ENCODE data around the gene SLC12A3.

SLC12A3 gene

DNA sequence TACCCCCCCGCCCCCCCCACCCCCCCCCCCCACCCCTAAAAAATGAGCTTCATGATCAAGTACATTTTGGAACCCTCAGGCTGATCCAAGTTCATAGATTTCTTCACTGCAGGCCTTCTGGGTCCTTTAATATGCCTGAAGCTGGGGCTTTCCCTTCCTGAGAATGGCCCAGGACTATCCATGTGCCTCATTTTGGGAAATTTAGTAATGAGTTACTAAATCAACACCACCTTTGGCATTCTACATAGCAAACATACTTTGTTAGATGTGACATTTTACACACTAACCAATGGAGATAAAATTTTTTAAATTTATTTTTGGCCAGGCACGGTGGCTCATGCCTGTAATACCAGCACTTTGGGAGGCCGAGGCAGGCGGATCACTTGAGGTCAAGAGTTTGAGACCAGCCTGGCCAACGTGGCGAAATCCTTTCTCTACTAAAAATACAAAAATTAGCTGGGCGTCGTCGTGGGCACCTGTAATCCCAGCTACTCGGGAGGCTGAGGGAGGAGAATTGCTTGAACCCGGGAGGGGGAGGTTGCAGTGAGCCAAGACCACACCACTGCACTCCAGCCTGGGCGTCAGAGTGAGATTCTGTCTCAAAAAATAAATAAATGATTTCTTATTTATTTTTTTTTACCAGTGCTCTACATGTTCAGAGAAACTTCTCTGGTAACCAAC, 81.0 kb downstream of the SLC12A3 start:
- DNase-seq, result no peak

DNA sequence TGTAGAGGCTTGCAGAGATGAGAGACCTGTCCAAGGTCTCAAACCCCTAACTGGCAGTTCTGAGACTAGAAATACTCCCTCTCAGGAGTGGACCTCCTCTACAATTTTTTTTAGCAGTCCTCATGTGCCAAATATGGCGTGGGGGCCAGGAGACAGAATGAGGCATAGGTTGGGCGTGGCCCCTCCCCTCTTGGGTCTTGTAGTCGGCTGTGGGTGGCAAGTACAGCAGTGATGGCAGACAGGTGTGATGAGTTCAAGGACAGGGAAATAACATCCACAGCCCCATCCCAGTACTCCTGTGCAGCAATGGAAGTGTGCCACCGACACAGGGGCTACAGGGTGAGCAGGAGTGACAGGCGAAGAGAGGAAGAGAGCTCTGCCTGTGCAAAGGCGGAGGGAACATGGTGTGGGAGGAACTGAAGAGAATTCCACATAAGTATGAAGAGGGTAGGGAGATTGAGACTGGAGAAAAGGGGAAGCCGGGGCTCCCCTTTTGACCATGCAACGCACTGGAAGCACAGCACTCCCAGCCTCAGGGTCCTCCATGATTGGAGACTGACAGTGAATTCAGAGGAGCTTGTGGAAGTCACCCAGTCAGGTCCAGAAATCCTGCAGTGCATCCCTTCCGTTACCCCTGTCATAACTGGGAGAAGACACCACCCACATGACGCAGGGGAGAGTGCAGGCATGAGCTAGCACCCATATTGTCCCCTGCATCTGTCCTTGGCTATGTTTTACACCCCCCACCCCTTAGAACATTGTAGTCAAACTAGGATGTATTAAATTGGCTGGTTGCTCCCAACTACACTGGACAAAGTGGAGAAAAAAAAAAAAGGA, 82.0 kb downstream of the SLC12A3 start:
- DNase-seq, result no peak

DNA sequence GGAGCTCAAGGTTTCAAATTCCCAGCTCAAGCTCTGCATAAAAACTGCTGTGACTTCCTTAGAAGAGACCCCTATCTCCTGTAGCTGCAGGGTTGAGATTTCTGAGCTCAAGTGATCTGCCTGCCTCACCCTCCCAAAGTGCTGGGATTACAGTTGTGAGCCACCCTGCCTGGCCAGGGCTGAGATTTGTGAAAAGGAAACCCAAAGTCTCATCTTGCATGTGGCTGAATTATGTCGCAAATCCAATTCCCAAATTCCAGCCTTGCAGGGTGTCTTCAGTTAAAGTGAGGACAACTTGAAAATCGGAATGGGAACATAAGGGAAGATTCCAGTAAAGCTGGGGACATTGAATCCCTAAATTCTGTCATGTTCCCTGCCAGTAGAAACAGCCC, 82.6 kb downstream of the SLC12A3 start:
- DNase-seq, result no peak

DNA sequence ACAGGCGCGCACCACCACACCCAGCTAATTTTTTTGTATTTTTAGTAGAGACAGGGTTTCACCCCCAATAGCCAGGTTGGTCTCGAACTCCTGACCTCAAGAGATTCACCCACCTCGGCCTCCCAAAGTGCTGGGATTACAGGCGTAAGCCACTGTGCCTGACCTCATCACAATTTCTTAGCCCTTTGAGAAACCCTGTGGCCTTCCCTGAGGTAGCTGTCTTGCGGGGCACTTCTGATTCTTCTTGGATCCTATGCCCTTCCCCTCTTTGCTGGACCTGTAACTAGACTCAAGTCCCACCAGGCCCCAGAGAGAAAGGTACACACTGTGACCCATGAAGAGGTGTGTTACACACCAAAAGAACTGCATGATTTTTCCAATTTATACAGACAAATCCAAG, 83.2 kb downstream of the SLC12A3 start:
- no peak for DNase-seq

DNA sequence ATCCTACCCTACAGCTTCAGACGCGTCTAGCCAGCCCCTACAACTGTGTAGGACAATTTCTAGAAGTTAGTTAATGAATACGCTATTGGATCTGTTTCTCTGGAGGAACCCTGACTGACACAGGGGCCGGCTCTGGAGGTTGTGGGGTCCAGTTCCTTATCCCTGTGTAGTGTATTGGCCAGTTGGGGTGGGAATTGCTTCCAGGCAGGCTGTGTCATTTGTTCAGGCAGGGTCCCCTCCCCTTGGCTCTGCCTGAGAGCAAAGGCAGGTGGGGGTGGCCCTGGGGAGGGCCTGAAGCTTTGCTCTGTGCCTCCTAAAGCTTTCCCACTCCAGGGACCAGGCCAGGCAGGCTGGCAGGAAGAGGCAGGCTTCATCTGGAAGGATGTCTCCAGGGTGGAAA, 85.0 kb downstream of the SLC12A3 start:
- no peak for DNase-seq

DNA sequence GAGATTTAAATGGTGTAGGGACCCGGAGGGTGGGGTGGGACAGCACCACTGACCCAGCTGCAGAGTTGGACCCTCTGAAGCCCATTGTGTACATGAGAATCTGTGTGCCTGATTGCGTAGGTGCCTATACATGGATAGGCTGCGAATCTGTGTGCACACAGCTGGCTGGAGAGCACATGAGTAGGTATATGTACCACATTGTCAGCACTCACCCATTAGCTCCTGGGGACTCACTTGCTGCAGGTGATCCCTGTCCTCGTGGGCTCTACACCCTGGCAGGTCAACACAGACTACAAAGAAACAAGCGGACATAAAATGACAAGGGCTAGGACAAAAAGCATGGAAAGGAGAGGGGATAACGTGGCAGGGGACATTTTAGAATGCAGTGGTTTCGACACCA, 85.4 kb downstream of the SLC12A3 start:
- DNase-seq, result no peak

DNA sequence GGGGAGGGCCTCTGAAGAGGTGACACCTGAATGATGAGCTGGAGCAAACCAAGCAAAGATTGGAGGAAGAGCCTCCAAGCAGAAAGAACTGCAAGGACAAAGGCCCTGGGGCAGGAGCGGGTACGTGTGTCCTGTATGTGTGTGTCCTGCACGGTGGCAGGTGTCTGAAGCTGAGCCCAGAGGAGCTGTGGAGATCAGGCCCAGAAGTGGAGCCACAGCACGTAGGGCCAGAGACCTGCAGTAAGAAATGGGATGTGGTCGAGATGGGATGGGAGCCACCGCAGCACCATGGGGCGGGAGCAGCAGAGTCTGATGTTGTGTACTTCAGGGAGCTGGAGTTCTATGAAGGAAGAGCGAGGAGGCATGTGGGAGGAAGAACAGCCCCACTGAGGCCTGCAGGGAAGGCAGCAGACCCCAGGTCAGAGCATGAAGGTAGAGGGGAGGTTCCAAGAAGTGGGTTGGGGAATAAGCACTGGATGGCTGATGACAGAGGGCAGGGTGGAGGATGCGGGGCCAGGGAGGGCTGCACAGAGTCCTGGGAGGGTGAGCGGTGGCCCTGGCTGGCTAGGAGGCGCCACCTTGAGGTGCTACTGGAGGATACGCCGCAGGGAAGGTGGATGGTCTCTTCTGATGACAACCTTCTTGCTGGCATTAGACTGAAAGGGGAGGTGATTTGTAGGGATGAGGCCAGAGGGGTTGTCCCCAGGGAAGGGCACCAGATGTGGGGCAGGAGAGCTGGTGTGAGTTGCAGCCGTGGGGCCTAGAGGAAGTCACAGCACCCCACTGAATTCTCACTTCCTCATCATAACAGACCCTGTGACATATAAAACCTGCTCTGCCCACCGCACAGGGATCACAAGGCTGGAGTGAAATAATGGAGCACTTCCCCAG, 86.1 kb downstream of the SLC12A3 start:
- peak; percentile 73 to 80 for DNase-seq

DNA sequence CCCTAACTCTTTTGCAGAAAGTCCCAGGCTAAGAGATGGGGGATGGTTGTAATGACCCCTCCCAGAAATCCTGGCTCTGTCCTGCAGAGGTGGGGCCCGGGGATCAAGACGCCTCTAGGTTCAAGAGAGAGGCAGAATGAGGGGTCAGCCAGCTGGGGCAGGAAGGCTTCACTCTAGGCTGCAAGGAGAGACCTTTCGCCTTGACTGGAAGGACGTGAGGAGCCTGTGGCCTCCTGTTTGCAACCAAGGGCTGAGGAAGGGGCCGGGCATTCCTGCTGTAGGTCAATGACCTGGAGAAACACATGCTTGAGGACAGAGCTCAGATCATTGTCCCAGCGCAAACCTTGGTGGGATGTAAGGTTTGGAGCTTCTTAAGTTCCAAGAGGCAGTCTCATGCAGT, 88.0 kb downstream of the SLC12A3 start:
- DNase-seq, result no peak

DNA sequence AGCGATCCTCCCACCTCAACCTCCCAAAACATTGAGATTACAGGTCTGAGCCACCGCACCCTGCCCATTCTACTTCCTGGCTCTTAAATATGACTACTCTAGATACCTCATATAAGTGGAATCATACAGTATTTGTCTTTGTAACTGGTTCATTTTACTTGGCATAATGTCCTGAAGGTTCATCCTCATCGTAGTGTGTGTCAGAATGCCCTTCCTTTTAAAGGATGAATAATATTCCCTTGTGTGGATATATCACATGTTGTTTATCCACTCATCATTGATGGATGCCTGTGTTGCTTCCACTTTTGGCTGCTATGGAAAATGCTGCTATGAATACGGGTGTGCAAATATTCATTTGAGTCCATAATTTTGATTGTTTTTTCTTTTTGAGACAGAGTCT, 91.1 kb downstream of the SLC12A3 start:
- DNase-seq, result no peak

DNA sequence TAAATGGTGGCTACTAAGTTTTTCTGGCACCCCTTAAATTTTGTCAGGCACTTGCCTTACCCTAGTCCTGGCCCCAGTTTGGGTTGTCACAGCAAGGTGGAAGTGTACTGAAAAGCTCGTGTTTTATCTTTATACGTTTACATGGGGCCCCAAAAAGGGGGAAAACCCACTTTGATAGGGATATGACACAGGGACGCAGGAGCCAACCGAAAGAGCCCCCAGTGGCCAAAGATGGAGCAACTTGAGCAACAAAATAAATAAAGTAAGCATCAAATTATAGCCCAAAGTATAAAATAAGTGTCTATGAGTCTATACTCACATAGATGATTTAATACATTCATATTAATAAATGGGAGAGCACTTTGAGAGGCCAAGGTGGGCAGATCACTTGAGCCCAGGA, 91.7 kb downstream of the SLC12A3 start:
- DNase-seq, result no peak

DNA sequence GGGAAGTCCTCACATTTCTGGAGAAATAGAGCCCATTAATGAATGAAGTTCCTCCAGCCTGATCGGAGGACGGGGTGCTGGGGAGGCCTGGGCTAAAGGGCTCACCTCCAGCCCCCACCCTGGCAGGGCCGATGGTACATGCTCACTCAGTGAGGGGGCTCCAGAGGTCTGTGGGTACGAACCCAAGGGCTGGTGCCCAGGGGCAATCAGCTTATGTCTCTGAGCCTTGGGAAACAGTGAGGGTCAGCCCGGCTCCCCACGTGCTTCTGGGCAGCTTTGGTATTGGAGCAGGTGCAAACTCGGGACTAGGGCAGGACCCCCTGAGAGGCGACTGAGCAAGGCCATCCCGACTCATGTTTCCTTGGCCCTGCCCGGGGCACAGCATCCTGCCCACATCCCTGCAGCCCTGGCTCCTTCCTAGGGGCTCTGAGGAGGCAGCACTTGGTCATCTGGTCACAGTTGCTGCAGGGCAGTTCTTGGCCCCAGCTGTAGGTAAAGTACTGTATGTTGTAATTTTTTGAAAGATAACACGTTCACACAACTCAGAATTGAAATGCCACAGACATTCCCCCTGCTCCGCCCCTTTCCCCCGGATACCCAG, 95.8 kb downstream of the SLC12A3 start:
- DNase-seq, result no peak

DNA sequence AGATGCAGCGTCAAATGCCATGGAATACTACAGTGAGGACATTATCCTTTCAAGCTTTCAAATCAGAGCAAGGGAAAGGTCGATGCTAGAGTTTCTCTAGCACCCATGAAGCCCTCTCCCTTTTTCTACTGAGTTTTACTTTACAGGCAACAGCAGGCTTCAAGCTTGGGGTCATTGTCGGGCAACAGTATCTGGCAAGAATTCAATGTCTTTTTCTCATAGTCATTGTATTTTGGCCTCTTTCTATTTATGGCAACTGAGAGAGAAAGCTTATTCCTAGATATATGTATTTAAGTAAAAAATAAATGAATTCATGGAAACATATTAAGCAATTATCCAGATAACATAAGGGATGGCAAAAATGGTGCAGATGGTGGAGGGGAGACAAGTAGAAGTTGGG, 96.4 kb downstream of the SLC12A3 start:
- no peak for DNase-seq

DNA sequence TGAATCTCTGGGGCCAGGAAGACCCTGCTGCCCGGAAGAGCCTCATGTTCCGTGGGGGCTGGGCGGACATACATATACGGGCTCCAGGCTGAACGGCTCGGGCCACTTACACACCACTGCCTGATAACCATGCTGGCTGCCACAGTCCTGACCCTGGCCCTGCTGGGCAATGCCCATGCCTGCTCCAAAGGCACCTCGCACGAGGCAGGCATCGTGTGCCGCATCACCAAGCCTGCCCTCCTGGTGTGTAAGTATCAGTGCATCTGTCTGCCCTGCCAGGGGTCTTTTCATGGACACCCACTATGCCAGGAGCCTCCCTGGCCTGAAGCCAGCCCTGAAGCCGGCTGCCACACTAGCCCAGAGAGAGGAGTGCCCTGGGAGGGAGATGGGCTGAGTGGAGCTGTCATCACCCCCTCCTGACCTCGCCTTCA, 96.9 kb downstream of the SLC12A3 start, which contains the start of gene CETP:
TSS of gene CETP (plus strand) at position 100 of the 431 bp plus-strand sequence. CDS start at position 130, 30 bp downstream.
- DNase-seq, result no peak

DNA sequence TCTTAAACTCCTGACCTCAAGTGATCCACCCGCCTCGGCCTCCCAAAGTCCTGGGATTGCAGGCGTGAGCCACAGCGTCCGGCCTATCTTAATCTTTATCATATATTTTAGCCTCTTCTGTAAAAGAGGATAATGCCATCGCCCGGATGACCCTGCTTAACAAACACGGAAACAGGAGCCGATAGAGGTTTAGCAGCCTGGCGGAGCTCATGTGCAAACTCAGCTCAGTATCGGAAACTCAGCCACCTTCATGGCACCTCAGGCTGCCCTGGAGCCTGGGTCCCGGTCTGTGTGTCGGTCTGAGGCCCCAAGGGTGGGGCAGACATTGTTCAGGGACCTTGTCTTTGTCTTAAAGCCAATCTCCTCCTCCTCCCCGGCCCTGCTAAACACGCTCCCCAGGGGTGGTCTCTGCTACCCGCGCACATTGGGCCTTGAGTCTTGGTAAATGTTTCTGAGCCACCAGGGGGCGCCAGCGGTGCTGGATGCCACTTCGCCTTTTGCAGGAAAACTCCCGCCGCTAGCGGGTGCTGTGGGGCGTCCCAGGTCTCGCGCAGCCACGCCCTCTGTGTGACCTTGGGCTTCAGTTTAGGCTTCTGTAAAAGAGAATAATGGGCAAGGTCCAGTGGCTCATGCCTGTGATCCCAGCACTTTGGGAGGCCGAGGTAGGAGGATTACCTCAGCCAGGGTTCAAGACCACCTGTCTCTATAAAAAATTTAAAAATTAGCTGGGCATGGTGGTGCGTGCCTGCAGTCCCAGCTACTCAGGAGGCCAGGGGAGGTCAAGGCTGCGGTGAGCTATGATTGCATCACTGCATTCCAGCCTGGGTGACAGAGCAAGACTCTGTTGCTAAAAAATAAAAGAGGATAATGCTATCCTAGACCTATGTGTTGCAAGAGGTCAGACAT, 99.5 kb downstream of the SLC12A3 start:
- peak; percentile 98 to 99 for DNase-seq
